ENCODE measurements around the gene ASIC3. TPM values are rescaled to one million over a fixed set of nuclear protein-coding genes. Genes with fewer than 3 reads are reported as not detected.
A peak's percentile ranks its signal among the peaks of the same experiment; 100 is the strongest.

ASIC3 gene
- polyA plus RNA-seq, 3 donors, result 2.0 TPM; not detected in 2

- intact Hi-C loops (cut with micrococcal nuclease), result loop anchor here (1.0 to 10.0 kb wide), 2 partner anchors 20 to 56 kb away; no protein-coding TSS in a partner anchor
- Mint-ChIP-seq H3K4me1 (peaks cover 45% of the 10 kb centered on the region), H3K36me3 (peaks cover 22% of the 10 kb centered on the region in 2 donors), H3K27me3 (ENCODE audit: low read depth in 3 of 3) (no peaks in the 10 kb centered on the region), H3K9me3 (peaks cover 0 to 3% (median 0%) of the 10 kb centered on the region in 7 donors), H3K4me3 (no peak overlapping the region), H3K27ac (peak overlapping the region in 3 of 7 donors; percentile 10 to 59 (median 25))
- Histone ChIP-seq H3K27me3 (ENCODE audit: control insufficient read depth in 2 of 2, insufficient read depth in 2 of 2, low read length in 2 of 2) (no peaks in the 10 kb centered on the region), H3K4me1 (ENCODE audit: control insufficient read depth in 1 of 2, insufficient read depth in 2 of 2, low read length in 2 of 2) (peaks cover 37 to 50% of the 10 kb centered on the region in 2 donors), H3K4me2 (replicated peaks; ENCODE audit: extremely low read depth, low read length, poor library complexity, severe bottlenecking) (no peak overlapping the region), H3K9ac (ENCODE audit: insufficient read depth, low read length, poor library complexity, severe bottlenecking) (no peak overlapping the region), H2AFZ (ENCODE audit: insufficient read depth, low read depth, low read length, poor library complexity, severe bottlenecking) (no peak overlapping the region), H4K20me1 (ENCODE audit: insufficient read depth, low read length) (peaks cover 90% of the 10 kb centered on the region), H3K79me2 (ENCODE audit: insufficient read depth, low read length) (peaks cover 71% of the 10 kb centered on the region), H3K27ac (ENCODE audit: low read depth in 1 of 2, low read length in 2 of 2) (no peak overlapping the region), H3K9me3 (replicated peaks in 1 of 2; ENCODE audit: control insufficient read depth in 1 of 2, insufficient read depth in 1 of 2, low read length in 2 of 2) (no peaks in the 10 kb centered on the region), H3K36me3 (replicated peaks in 1 of 2; ENCODE audit: control insufficient read depth in 1 of 2, insufficient read depth in 2 of 2, low read length in 2 of 2) (peaks cover 2 to 17% of the 10 kb centered on the region in 2 donors), H3K4me3 (replicated peaks in 1 of 3; ENCODE audit: low read depth in 2 of 3, low read length in 3 of 3) (no peak overlapping the region)
- TF ChIP-seq CTCF (IDR thresholded peaks at IDR 0.05), result no peak
- 95% methylated on average over 5 of the region's 7 CpGs for WGBS (ENCODE audit: insufficient coverage)
- no peak for DNase-seq
These were observed 42.7 kb downstream of the ASIC3 start for GRCh38 chr7:151091003-151091402.

- Histone ChIP-seq H3K27ac (ENCODE audit: low read depth in 1 of 2, low read length in 2 of 2) (no peak overlapping the region), H3K79me2 (ENCODE audit: insufficient read depth, low read length) (peaks cover 74% of the 10 kb centered on the region), H3K4me2 (replicated peaks; ENCODE audit: extremely low read depth, low read length, poor library complexity, severe bottlenecking) (no peak overlapping the region), H3K9ac (ENCODE audit: insufficient read depth, low read length, poor library complexity, severe bottlenecking) (no peak overlapping the region), H4K20me1 (ENCODE audit: insufficient read depth, low read length) (peaks cover 94% of the 10 kb centered on the region), H3K4me3 (replicated peaks in 1 of 3; ENCODE audit: low read depth in 2 of 3, low read length in 3 of 3) (no peak overlapping the region), H3K4me1 (ENCODE audit: control insufficient read depth in 1 of 2, insufficient read depth in 2 of 2, low read length in 2 of 2) (peaks cover 37 to 49% of the 10 kb centered on the region in 2 donors), H2AFZ (ENCODE audit: insufficient read depth, low read depth, low read length, poor library complexity, severe bottlenecking) (no peak overlapping the region), H3K9me3 (replicated peaks in 1 of 2; ENCODE audit: control insufficient read depth in 1 of 2, insufficient read depth in 1 of 2, low read length in 2 of 2) (no peaks in the 10 kb centered on the region), H3K27me3 (ENCODE audit: control insufficient read depth in 2 of 2, insufficient read depth in 2 of 2, low read length in 2 of 2) (no peaks in the 10 kb centered on the region), H3K36me3 (replicated peaks in 1 of 2; ENCODE audit: control insufficient read depth in 1 of 2, insufficient read depth in 2 of 2, low read length in 2 of 2) (peaks cover 2 to 17% of the 10 kb centered on the region in 2 donors)
- Mint-ChIP-seq H3K27me3 (ENCODE audit: low read depth in 3 of 3) (no peaks in the 10 kb centered on the region), H3K4me1 (peaks cover 45% of the 10 kb centered on the region), H3K36me3 (peaks cover 23% of the 10 kb centered on the region in 2 donors), H3K4me3 (no peak overlapping the region), H3K9me3 (peaks cover 0 to 3% (median 0%) of the 10 kb centered on the region in 7 donors), H3K27ac (peak overlapping the region in 2 of 7 donors; percentile 25 to 59)
- peak; percentile 53 to 73 (median 64) for DNase-seq
- TF ChIP-seq CTCF (IDR thresholded peaks at IDR 0.05), result peak; percentile 75
- 61% methylated on average over 6 of the region's 6 CpGs for WGBS (ENCODE audit: insufficient coverage)
- intact Hi-C loops (cut with micrococcal nuclease), result loop anchor here (1.0 to 10.0 kb wide), 2 partner anchors 20 to 57 kb away; no protein-coding TSS in a partner anchor
These were observed 43.1 kb downstream of the ASIC3 start for GRCh38 chr7:151091431-151091830.
